H1 (cell line): ENCODE measurements around the gene ATP2A3. TPM values are rescaled to one million over a fixed set of nuclear protein-coding genes. Genes with fewer than 3 reads are reported as not detected.

Experiments used
- CTCF ChIA-PET: fragments of 300-600 bp; sonication (Branson Sonifier 250); formaldehyde crosslinking; loops from one replicate; lab custom pipeline; 2021; ENCODE audit not compliant: partially characterized antibody; lab: Charles Lee
- POLR2A ChIA-PET: fragments of 300-600 bp; sonication (Branson Sonifier 250); formaldehyde crosslinking; loops from one replicate; lab custom pipeline; 2021; ENCODE audit warnings: inconsistent platforms; ENCODE audit not compliant: partially characterized antibody; lab: Charles Lee
- DNase-seq, 2 experiments: peaks; one replicate each; pipeline versions ENCODE4 v3.0.0 to v3.0.0-alpha.2; 2010 to 2022; ENCODE audit warnings: low spot score in 2 of 2, low read depth in 1 of 2, mixed read lengths in 1 of 2
- FAIRE-seq: peaks from 2 replicates; lab custom pipeline; 2011; peaks lifted over from hg19 to GRCh38; lab: Jason Lieb, UNC
- H2AFZ ChIP-seq: 2 replicates; pipeline ENCODE4 v1.8.1; 2012; ENCODE audit warnings: low read length, inconsistent platforms
- H2AK5ac ChIP-seq: 2 replicates; pipeline ENCODE4 v1.6.1; 2013; ENCODE audit warnings: low read depth, low read length
- H2BK120ac ChIP-seq: replicated peaks from 2 replicates; pipeline ENCODE3; 2013; ENCODE audit warnings: low read depth, low read length, inconsistent platforms
- H2BK12ac ChIP-seq: 2 replicates; pipeline ENCODE4 v1.6.1; 2013; ENCODE audit warnings: low read depth, low read length
- H2BK15ac ChIP-seq: 2 replicates; pipeline ENCODE4 v1.6.1; 2013; ENCODE audit warnings: low read length
- H2BK20ac ChIP-seq: 2 replicates; pipeline ENCODE4 v1.6.1; 2013; ENCODE audit warnings: low read length
- H2BK5ac ChIP-seq: 2 replicates; pipeline ENCODE4 v1.6.1; 2013; ENCODE audit warnings: low read depth, low read length
- H3K14ac ChIP-seq: 2 replicates; pipeline ENCODE4 v1.6.1; 2013; ENCODE audit warnings: inconsistent platforms; ENCODE audit not compliant: insufficient read length
- H3K18ac ChIP-seq: 2 replicates; pipeline ENCODE4 v1.6.1; 2013; ENCODE audit warnings: low read length; ENCODE audit errors: extremely low read depth
- H3K23ac ChIP-seq: 2 replicates; pipeline ENCODE4 v1.6.1; 2013; ENCODE audit warnings: inconsistent platforms; ENCODE audit not compliant: insufficient read length
- H3K23me2 ChIP-seq: 2 replicates; pipeline ENCODE4 v1.6.1; 2013; ENCODE audit warnings: low read depth, low read length
- H3K27ac ChIP-seq: 2 replicates; pipeline ENCODE4 v1.6.1; 2011; ENCODE audit warnings: low read depth, low read length, inconsistent platforms
- H3K27me3 ChIP-seq, 4 experiments: replicated peaks in 1 of 4; 1 replicate in 1 of 4; 2 replicates in 3 of 4; pipeline versions ENCODE4 v1.6.1 to v1.8.1; 2011 to 2013; ENCODE audit warnings: low read length in 3 of 4, mild to moderate bottlenecking in 3 of 4, inconsistent platforms in 2 of 4, mixed read lengths in 2 of 4, moderate library complexity in 1 of 4; ENCODE audit not compliant: control insufficient read depth in 3 of 4, insufficient read depth in 3 of 4; ENCODE audit errors: extremely low read depth in 1 of 4
- H3K36me3 ChIP-seq, 4 experiments: 2 replicates each; pipeline versions ENCODE4 v1.6.1 to v1.8.1; 2011 to 2013; ENCODE audit warnings: mild to moderate bottlenecking in 4 of 4, low read length in 3 of 4, moderate library complexity in 2 of 4, control low read depth in 1 of 4, inconsistent platforms in 1 of 4; ENCODE audit not compliant: insufficient read depth in 4 of 4, control insufficient read depth in 2 of 4
- H3K4ac ChIP-seq: replicated peaks from 2 replicates; pipeline ENCODE3; 2013; ENCODE audit warnings: low read length, low read depth, mixed read lengths, inconsistent platforms; ENCODE audit not compliant: insufficient read length
- H3K4me1 ChIP-seq, 4 experiments: replicated peaks in 1 of 4; 1 replicate in 1 of 4; 2 replicates in 3 of 4; pipeline versions ENCODE4 v1.6.1 to v1.8.1; 2011 to 2013; ENCODE audit warnings: low read length in 3 of 4, inconsistent platforms in 2 of 4, mixed read lengths in 1 of 4; ENCODE audit not compliant: insufficient read depth in 4 of 4, control insufficient read depth in 3 of 4
- H3K4me2 ChIP-seq, 2 experiments: 2 replicates each; pipeline versions ENCODE4 v1.6.1 to v1.8.1; 2011 to 2013; ENCODE audit warnings: low read depth in 2 of 2, low read length in 2 of 2, control low read depth in 1 of 2, inconsistent platforms in 1 of 2, mild to moderate bottlenecking in 1 of 2; ENCODE audit not compliant: insufficient read depth in 1 of 2
- H3K4me3 ChIP-seq, 4 experiments: fragments of 200-600, 300-600 bp in 1 of 4; sonication (generic), shearing (Covaris generic), sonication (Bioruptor Twin) in 1 of 4; 2 replicates each; pipeline versions ENCODE4 v1.5.1 to v1.8.1; 2011 to 2016; ENCODE audit warnings: low read length in 4 of 4, low read depth in 3 of 4, control low read depth in 2 of 4, inconsistent platforms in 2 of 4, mild to moderate bottlenecking in 2 of 4, mixed read lengths in 1 of 4, moderate library complexity in 1 of 4; ENCODE audit not compliant: insufficient read depth in 2 of 4; ENCODE audit errors: extremely low read depth in 1 of 4
- H3K56ac ChIP-seq: replicated peaks from 2 replicates; pipeline ENCODE3; 2013; ENCODE audit warnings: low read depth, mild to moderate bottlenecking, mixed read lengths, low read length, inconsistent platforms; ENCODE audit not compliant: insufficient read length
- H3K79me1 ChIP-seq: 2 replicates; pipeline ENCODE4 v1.6.1; 2013; ENCODE audit warnings: low read depth, low read length, control low read depth
- H3K79me2 ChIP-seq, 2 experiments: 2 replicates each; pipeline versions ENCODE4 v1.6.1 to v1.8.1; 2012 to 2013; ENCODE audit warnings: low read length in 2 of 2, mild to moderate bottlenecking in 2 of 2, inconsistent platforms in 1 of 2; ENCODE audit not compliant: insufficient read depth in 2 of 2, control insufficient read depth in 1 of 2
- H3K9ac ChIP-seq, 4 experiments: replicated peaks in 1 of 4; 1 replicate in 1 of 4; 2 replicates in 3 of 4; pipeline versions ENCODE4 v1.6.1 to v1.8.1; 2011 to 2013; ENCODE audit warnings: low read depth in 3 of 4, low read length in 3 of 4, control low read depth in 2 of 4, mild to moderate bottlenecking in 2 of 4, moderate library complexity in 2 of 4, inconsistent platforms in 1 of 4; ENCODE audit errors: extremely low read depth in 1 of 4
- H3K9me3 ChIP-seq, 2 experiments: 2 replicates each; pipeline versions ENCODE4 v1.6.1 to v1.8.1; 2012 to 2013; ENCODE audit warnings: mild to moderate bottlenecking in 2 of 2, moderate library complexity in 2 of 2, control low read depth in 1 of 2, inconsistent platforms in 1 of 2, low read depth in 1 of 2, low read length in 1 of 2, mixed read lengths in 1 of 2; ENCODE audit not compliant: insufficient read depth in 2 of 2
- H4K20me1 ChIP-seq, 2 experiments: replicated peaks in 1 of 2; 2 replicates each; pipeline versions ENCODE3 to v1.8.1; 2011 to 2013; ENCODE audit warnings: inconsistent platforms in 2 of 2, low read length in 2 of 2, mild to moderate bottlenecking in 1 of 2; ENCODE audit not compliant: insufficient read depth in 2 of 2, control insufficient read depth in 1 of 2
- H4K5ac ChIP-seq: 2 replicates; pipeline ENCODE4 v1.6.1; 2013; ENCODE audit warnings: low read length, low read depth, mixed read lengths, inconsistent platforms; ENCODE audit not compliant: insufficient read length
- H4K8ac ChIP-seq: 2 replicates; pipeline ENCODE4 v1.8.0; 2013; ENCODE audit warnings: mild to moderate bottlenecking, moderate library complexity, low read length, inconsistent platforms; ENCODE audit not compliant: insufficient read depth; ENCODE audit errors: extremely low read depth
- H4K91ac ChIP-seq: replicated peaks from 2 replicates; pipeline ENCODE3; 2013; ENCODE audit warnings: low read length, mixed read lengths, inconsistent platforms; ENCODE audit not compliant: insufficient read length
- CBX8 ChIP-seq: fragments of 300-800, 300-1000 bp; sonication (generic); IDR thresholded peaks from 2 replicates; pipeline ENCODE4 v1.7.1; 2016; ENCODE audit warnings: low read depth, low read length, borderline replicate concordance
- EP300 ChIP-seq, 2 experiments: IDR thresholded peaks; 1 replicate in 1 of 2; 2 replicates in 1 of 2; pipeline ENCODE4 v1.6.1; 2011 to 2012; ENCODE audit warnings: low read depth in 2 of 2, low read length in 2 of 2, mild to moderate bottlenecking in 2 of 2, borderline replicate concordance in 1 of 2, inconsistent platforms in 1 of 2, moderate library complexity in 1 of 2
- JUN ChIP-seq: IDR thresholded peaks from 2 replicates; pipeline ENCODE4 v1.6.1; 2011; ENCODE audit warnings: low read depth, mild to moderate bottlenecking, improper control_type of control experiment, low read length
- KDM5A ChIP-seq: fragments of 200-600 bp; IDR thresholded peaks from 2 replicates; pipeline ENCODE4 v1.7.1; 2012; ENCODE audit warnings: mild to moderate bottlenecking, low read length, inconsistent platforms, mixed read lengths
- POU5F1 ChIP-seq: IDR thresholded peaks from 2 replicates; pipeline ENCODE4 v1.6.1; 2011; ENCODE audit warnings: low read depth, mild to moderate bottlenecking, low read length, moderate library complexity
- RAD21 ChIP-seq, 2 experiments: IDR thresholded peaks in 1 of 2; conservative IDR thresholded peaks in 1 of 2; 2 replicates each; pipeline ENCODE4 v1.6.1; 2011; ENCODE audit warnings: low read depth in 2 of 2, low read length in 2 of 2, improper control_type of control experiment in 1 of 2, inconsistent platforms in 1 of 2, mild to moderate bottlenecking in 1 of 2, moderate library complexity in 1 of 2
- RBBP5 ChIP-seq: IDR thresholded peaks from 2 replicates; pipeline ENCODE4 v1.7.1; 2012; ENCODE audit warnings: low read depth, mild to moderate bottlenecking, inconsistent platforms, low read length, moderate library complexity, borderline replicate concordance
- SIX5 ChIP-seq: IDR thresholded peaks from 2 replicates; pipeline ENCODE4 v1.6.1; 2011; ENCODE audit warnings: mild to moderate bottlenecking, low read depth, low read length
- SP4 ChIP-seq: IDR thresholded peaks from 2 replicates; pipeline ENCODE4 v1.6.1; 2012; ENCODE audit warnings: low read length, inconsistent platforms
- TCF12 ChIP-seq: IDR thresholded peaks from 2 replicates; pipeline ENCODE4 v1.6.1; 2011; ENCODE audit warnings: low read depth, mild to moderate bottlenecking, low read length
- WGBS, 2 experiments: shearing (Covaris generic) in 1 of 2; methylation state at CpG; one replicate each; pipeline versions ENCODE4 v1.1.6 to v1.1.7; 2013 to 2015; ENCODE audit warnings: low lambda C conversion rate in 2 of 2, mixed read lengths in 2 of 2, inconsistent platforms in 1 of 2, low coverage in 1 of 2, missing lambda C conversion rate in 1 of 2; ENCODE audit not compliant: insufficient replicate concordance in 2 of 2, insufficient coverage in 1 of 2, insufficient read length in 1 of 2; ENCODE audit errors: extremely low coverage in 1 of 2, missing lambda C conversion rate in 1 of 2; 5-methylcytosine and 5-hydroxymethylcytosine counted together
- polyA plus RNA-seq, 7 experiments: library from polyadenylated mRNA; depleted of rRNA in 3 of 7; stranded (reverse) in 5 of 7; unstranded in 2 of 7; fragments of >200 nt in 5 of 7; fragments of 200-250 nt in 2 of 7; gene quantifications; 1 replicate in 5 of 7; 2 replicates in 1 of 7; 4 replicates in 1 of 7; pipeline versions ENCODE4 v1.2.1 to v1.2.3, GENCODE V29; 2011 to 2013; ENCODE audit warnings: missing spikeins in 2 of 7, mixed read lengths in 2 of 7
- total RNA-seq: library from RNA; stranded (reverse); fragmentation: NEBNext Ultra II Directional; extraction: Animal tissue kit (Norgen Biotek cat#: 25700); gene quantifications from 2 replicates; pipeline ENCODE4 v1.2.1, GENCODE V29; 2021

Gene ATP2A3
- total and polyA plus RNA-seq, 2 of the 8 experiments (the other 6 are each of a cell fraction or from before 2014, with no cell fraction given) = 18.4 to 32.5 TPM

GRCh38 chr17:3894911-3895343 lies 69.3 kb downstream of the ATP2A3 start:
- no peaks in the 10 kb centered on the region for H3K79me2 ChIP-seq
- H2BK20ac ChIP-seq = 0 out of 2 replicates have a peak overlapping the region, but pooled peaks have one; percentile 61
- H2AFZ ChIP-seq = no peak overlapping the region
- no peak overlapping the region for H3K56ac ChIP-seq
- DNase-seq (no peak), FAIRE-seq (no peak)
- H3K23me2 ChIP-seq = peaks cover 15% of the 10 kb centered on the region; the same call in 1 of the 2 replicates
- H3K4me2 ChIP-seq = no peak overlapping the region
- peak overlapping the region; percentile 80; the same call in 1 of the 2 replicates for H2BK12ac ChIP-seq
- H3K27ac ChIP-seq = no peak overlapping the region
- H4K20me1 ChIP-seq = peaks cover 3 to 8% of the 10 kb centered on the region in 2 experiments
- TF ChIP-seq TCF12 (no peak), EP300 (IDR thresholded peaks at IDR 0.05; ENCODE audit: borderline replicate concordance in 1 of 2, low read depth in 2 of 2, low read length in 2 of 2) (no peak), RAD21 (IDR thresholded peaks at IDR 0.05 in 1 of 2, conservative IDR thresholded peaks at IDR 0.05 in 1 of 2; ENCODE audit: low read depth in 2 of 2, low read length in 2 of 2) (no peak), POU5F1 (no peak), RBBP5 (no peak), KDM5A (no peak), SIX5 (no peak), CBX8 (no peak), JUN (no peak), SP4 (no peak)
- H3K4me1 ChIP-seq = peaks cover 6 to 22% (median 15%) of the 10 kb centered on the region in 4 experiments
- H3K4ac ChIP-seq = no peak overlapping the region
- H2BK5ac ChIP-seq = no peak overlapping the region
- no peaks in the 10 kb centered on the region for H3K36me3 ChIP-seq
- no peak overlapping the region for H2BK120ac ChIP-seq
- no peak overlapping the region for H3K9ac ChIP-seq
- ChIA-PET CTCF (interaction anchor here (1.3 to 3.8 kb wide), 7 partner anchors 9 to 112 kb away, joined by 4 to 17 read pairs (median 6); no protein-coding TSS in a partner anchor), POLR2A (interaction anchor here (0.6 to 3.5 kb wide), 2 partner anchors 9 to 66 kb away, joined by 4 to 22 read pairs; no protein-coding TSS in a partner anchor)
- 83% methylated on average over 2 of the region's 2 CpGs; no CpG with 5 or more reads in 1 of the 2 experiments for WGBS, 2 experiments
- H3K9me3 ChIP-seq = no peaks in the 10 kb centered on the region
- H4K91ac ChIP-seq = no peak overlapping the region
- no peak overlapping the region for H3K14ac ChIP-seq
- H4K8ac ChIP-seq = no peak overlapping the region
- no peak overlapping the region for H2AK5ac ChIP-seq
- no peak overlapping the region for H3K23ac ChIP-seq
- peaks cover 0 to 6% (median 1%) of the 10 kb centered on the region in 4 experiments; a peak in 3 of 7 replicates for H3K27me3 ChIP-seq
- peaks cover 4% of the 10 kb centered on the region; the same call in 1 of the 2 replicates for H3K79me1 ChIP-seq
- 0 out of 2 replicates have a peak overlapping the region, but pooled peaks have one; percentile 61 for H2BK15ac ChIP-seq
- H3K18ac ChIP-seq = no peak overlapping the region; the same call in 1 of the 2 replicates
- no peak overlapping the region for H3K4me3 ChIP-seq
- no peak overlapping the region for H4K5ac ChIP-seq
